Measurements from ENCODE around the gene CHCHD6.

DNA sequence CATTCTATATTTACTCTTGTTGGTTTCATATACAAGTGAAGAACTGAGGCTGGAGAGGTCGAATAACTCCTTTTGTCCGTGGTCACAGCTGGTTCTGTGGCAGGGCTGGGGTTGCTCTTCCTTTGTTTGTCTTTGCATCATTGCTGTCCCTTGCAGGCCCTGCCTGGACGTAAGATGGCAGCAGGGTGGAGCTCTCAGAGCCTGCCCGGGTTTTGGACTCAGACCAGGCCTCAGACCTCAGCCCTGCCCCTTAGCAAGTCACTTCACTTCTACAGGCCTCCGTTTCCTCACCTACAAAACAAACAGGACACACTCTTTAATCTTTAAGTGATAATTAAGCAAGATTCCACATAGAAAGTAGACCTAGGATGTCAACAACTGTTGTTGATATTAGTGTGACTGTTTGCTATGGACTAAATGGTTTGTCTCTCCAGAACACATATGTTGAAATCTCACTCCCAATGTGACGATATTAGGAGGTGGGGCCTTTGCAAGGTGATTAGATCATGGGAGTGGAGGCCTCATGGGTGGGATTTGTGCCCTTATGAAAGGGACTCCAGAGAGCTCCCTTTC, 213.3 kb downstream of the CHCHD6 start:
- TF ChIP-seq, protein P1, sequence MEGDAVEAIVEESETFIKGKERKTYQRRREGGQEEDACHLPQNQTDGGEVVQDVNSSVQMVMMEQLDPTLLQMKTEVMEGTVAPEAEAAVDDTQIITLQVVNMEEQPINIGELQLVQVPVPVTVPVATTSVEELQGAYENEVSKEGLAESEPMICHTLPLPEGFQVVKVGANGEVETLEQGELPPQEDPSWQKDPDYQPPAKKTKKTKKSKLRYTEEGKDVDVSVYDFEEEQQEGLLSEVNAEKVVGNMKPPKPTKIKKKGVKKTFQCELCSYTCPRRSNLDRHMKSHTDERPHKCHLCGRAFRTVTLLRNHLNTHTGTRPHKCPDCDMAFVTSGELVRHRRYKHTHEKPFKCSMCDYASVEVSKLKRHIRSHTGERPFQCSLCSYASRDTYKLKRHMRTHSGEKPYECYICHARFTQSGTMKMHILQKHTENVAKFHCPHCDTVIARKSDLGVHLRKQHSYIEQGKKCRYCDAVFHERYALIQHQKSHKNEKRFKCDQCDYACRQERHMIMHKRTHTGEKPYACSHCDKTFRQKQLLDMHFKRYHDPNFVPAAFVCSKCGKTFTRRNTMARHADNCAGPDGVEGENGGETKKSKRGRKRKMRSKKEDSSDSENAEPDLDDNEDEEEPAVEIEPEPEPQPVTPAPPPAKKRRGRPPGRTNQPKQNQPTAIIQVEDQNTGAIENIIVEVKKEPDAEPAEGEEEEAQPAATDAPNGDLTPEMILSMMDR (IDR thresholded peaks at IDR 0.05; ENCODE audit: extremely low read depth in 1 of 2, insufficient read depth in 1 of 2, low read depth in 1 of 2, low read length in 2 of 2), result no peak
- no peak for TF ChIP-seq POLR2A (IDR thresholded peaks at IDR 0.05; ENCODE audit: low read depth, low read length)
- TF ChIP-seq POLR2AphosphoS5 (IDR thresholded peaks at IDR 0.05; ENCODE audit: insufficient read depth, low read depth, low read length), result no peak
- no peak for TF ChIP-seq GATA2 (IDR thresholded peaks at IDR 0.05; ENCODE audit: insufficient read depth, insufficient read length, low read depth, low read length)
- no peak for TF ChIP-seq JUN (IDR thresholded peaks at IDR 0.05; ENCODE audit: borderline replicate concordance, insufficient read depth, insufficient read length, low read depth)
- no peak for TF ChIP-seq EZH2 (IDR thresholded peaks at IDR 0.05; ENCODE audit: borderline replicate concordance, low read depth, low read length, severe bottlenecking)
- TF ChIP-seq, protein P2, sequence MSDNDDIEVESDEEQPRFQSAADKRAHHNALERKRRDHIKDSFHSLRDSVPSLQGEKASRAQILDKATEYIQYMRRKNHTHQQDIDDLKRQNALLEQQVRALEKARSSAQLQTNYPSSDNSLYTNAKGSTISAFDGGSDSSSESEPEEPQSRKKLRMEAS (IDR thresholded peaks at IDR 0.05; ENCODE audit: insufficient read depth, insufficient read length), result no peak

Measured in endothelial cell of umbilical vein (primary cell).